Upper lobe of right lung (tissue), 1 donor: ENCODE measurements around the gene GMEB1. TPM values are rescaled to one million over a fixed set of nuclear protein-coding genes. Genes with fewer than 3 reads are reported as not detected.
"Not testable (repeated sequence)": the region's sequence is repeated elsewhere in the genome, so short reads cannot be mapped to it uniquely, and the experiment has no call there.

ENCODE experiments used
- ATAC-seq: fragments of 200-7000 bp; cut with Tn5 transposase; one replicate; pipeline ENCODE4 v1.9.1; 2020; ENCODE audit warnings: mild to moderate bottlenecking, moderate library complexity
- DNase-seq: peaks from one replicate; pipeline ENCODE4 v3.0.0-alpha.2; 2020
- H3K27ac ChIP-seq: fragments of 200-600 bp; one replicate; pipeline ENCODE4 v1.8.0; 2022
- H3K27me3 ChIP-seq: fragments of 200-600 bp; one replicate; pipeline ENCODE4 v1.8.0; 2022; ENCODE audit warnings: mild to moderate bottlenecking
- H3K36me3 ChIP-seq: fragments of 200-600 bp; one replicate; pipeline ENCODE4 v1.8.0; 2022
- H3K4me1 ChIP-seq: fragments of 200-600 bp; one replicate; pipeline ENCODE4 v1.8.0; 2022
- H3K4me3 ChIP-seq: fragments of 200-600 bp; one replicate; pipeline ENCODE4 v1.8.0; 2022; ENCODE audit warnings: mild to moderate bottlenecking
- H3K9me3 ChIP-seq: fragments of 200-600 bp; one replicate; pipeline ENCODE4 v1.8.0; 2022
- CTCF ChIP-seq: fragments of 200-600 bp; IDR thresholded peaks from one replicate; pipeline ENCODE4 v1.8.0; 2022; ENCODE audit warnings: antibody characterized with exemption
- intact Hi-C: fragments of 100-400 bp; cut with DNase I; formaldehyde crosslinking; loops from one replicate; pipeline ENCODE4 v1.11.0; 2022
- total RNA-seq: library from RNA; stranded (reverse); fragmentation: NEBNext Ultra II Directional; extraction: Animal tissue kit (Norgen Biotek cat#: 25700); gene quantifications from one replicate; pipeline ENCODE4 v1.2.1, GENCODE V29; 2021
- donor health status: DM: no; HTN: yes; CAD: no; lungs with severe emphysema.

GMEB1 gene
- total RNA-seq, 1 donor from 2014 or later = 12.9 TPM

DNA sequence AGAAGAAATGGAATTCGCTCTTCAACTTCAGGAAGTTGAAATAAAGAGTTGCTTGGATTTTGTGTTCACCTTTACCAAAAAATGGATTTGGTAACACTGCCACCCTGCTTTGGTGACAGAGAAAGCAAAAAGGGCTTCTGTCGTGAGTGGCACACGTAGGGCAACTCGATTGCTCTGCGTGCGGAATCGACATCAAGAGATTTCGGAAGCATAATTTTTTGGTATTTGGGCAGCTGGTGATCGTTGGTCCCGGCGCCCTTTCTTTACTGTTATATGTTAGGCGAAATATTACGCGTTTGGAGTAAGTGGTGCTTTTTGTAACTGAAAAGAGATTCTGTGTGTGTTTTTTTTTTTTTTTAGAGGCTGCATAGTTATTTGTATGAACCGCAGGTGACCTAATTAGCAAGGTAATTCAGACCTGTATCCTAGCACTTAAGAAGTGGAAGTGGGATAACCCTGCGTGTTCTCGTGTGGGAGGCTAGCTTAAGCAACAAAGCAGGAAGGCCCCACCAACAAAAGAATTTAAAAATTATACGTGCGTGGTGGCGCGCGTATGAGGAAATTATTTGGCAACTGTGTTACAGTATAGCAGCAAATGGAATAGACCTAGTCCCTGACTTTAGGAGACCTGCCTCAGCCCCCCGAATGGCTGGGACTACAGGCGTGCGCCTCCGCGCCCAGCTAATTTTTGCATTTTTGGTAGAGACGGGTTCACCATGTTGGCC, 19.9 kb upstream of the GMEB1 start, which contains the start of gene RNU11:
Gene RNU11, plus strand, starts transcription at position 127 of the 725 bp plus-strand sequence.
- peak; percentile 86 for DNase-seq

GRCh38 chr1:28653063-28653462, 15.5 kb upstream of the GMEB1 start:
- H3K4me3 ChIP-seq, intact Hi-C loops, H3K27ac ChIP-seq, H3K27me3 ChIP-seq, ATAC-seq, H3K4me1 ChIP-seq, DNase-seq, H3K9me3 ChIP-seq, H3K36me3 ChIP-seq: not testable (repeated sequence)

More for the DNA sequence above, 19.9 kb upstream of the GMEB1 start, which contains the start of gene RNU11:
- ATAC-seq = peak; percentile 86
- Histone ChIP-seq H3K27ac (peak within 1 kb of the TSS; percentile 98), H3K9me3 (no peaks in the 10 kb centered on the region), H3K36me3 (no peaks in the 10 kb centered on the region), H3K4me1 (peaks cover 21% of the 10 kb centered on the region), H3K27me3 (no peaks in the 10 kb centered on the region), H3K4me3 (peak within 1 kb of the TSS; percentile 55)
- no peak for TF ChIP-seq CTCF
- intact Hi-C loops = loop anchor here (10.0 kb wide), 1 partner anchor 86 kb away; the partner anchor contains the start of gene YTHDF2

- DNase-seq, H3K27me3 ChIP-seq, intact Hi-C loops: not testable (repeated sequence)
These were observed 14.7 kb upstream of the GMEB1 start for GRCh38 chr1:28653870-28654269.

DNA sequence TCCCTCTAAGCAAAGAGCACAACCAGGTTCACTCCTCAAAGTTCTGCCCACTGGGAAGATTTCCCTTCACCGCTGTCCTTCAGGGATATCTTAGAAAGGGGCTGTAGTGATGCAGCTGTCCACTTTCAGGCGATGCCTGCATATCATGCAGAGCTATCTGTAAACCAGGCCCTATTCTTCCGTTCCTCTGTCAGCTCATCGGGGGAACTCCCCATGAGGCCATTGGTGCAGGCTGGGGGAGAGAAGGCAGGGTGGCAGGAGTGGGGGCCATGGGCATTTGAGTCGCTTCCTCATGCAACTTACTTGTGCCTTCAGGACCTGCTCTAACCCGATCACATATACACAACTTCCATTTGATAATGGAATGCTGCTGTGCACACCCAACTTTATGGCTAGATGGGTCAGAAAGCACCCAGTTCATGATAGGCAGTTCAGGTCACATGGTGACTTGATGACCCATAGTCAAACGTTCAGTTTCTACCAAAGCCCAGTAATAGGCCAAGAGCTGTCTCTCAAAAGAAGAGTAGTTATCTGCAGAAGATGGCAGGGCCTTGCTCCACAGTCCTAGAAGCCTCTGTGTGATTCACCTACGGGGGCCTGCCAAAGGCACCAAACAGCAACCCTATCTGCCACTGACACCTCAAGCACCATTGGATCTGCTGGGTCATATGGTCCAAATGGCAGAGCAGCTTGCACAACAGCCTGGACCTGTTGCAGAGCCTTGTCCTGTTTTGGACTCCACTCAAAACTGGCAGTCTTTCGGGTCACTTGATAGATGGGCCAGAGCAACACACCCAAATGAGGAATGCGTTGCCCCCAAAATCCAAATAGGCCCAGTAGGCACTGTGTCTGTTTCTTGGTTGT, 12.9 kb upstream of the GMEB1 start:
- intact Hi-C loops, H3K4me1 ChIP-seq, DNase-seq, H3K27ac ChIP-seq, H3K36me3 ChIP-seq, H3K27me3 ChIP-seq, H3K4me3 ChIP-seq, ATAC-seq, H3K9me3 ChIP-seq: not testable (repeated sequence)

More at GRCh38 chr1:28653870-28654269, 14.7 kb upstream of the GMEB1 start:
- ATAC-seq = peak; percentile 45
- H3K4me1 ChIP-seq, H3K4me3 ChIP-seq, H3K9me3 ChIP-seq, H3K36me3 ChIP-seq, H3K27ac ChIP-seq: not testable (repeated sequence)
- TF ChIP-seq CTCF = peak; percentile 36

DNA sequence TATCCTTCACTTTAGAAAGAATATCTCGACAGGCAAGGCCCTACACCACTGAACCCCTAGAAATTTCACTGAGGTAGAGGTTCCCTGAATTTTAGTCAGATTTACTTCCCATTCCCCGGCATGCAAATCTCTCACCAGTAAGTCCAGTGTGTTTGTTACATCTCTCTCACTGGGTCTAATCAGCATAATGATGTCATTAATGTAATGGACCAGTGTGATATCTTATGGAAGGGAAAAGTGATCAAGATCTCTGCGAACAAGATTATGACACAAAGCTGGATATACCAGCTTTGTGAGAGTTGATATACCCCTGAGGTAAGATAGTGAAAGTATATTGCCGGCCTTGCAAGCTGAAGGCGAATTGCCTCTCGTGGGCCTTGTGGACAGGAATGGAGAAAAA, 12.2 kb upstream of the GMEB1 start:
- Histone ChIP-seq H3K36me3 (no peaks in the 10 kb centered on the region), H3K4me1 (no peaks in the 10 kb centered on the region), H3K27ac (no peak overlapping the region), H3K27me3 (no peaks in the 10 kb centered on the region), H3K9me3 (no peaks in the 10 kb centered on the region), H3K4me3 (no peak overlapping the region)
- ATAC-seq (no peak), DNase-seq (no peak)
- no peak for TF ChIP-seq CTCF
- intact Hi-C loops = no loop called here

- Histone ChIP-seq H3K4me1 (peaks cover 8% of the 10 kb centered on the region), H3K9me3 (no peaks in the 10 kb centered on the region), H3K4me3 (no peak overlapping the region), H3K36me3 (no peaks in the 10 kb centered on the region), H3K27me3 (no peaks in the 10 kb centered on the region), H3K27ac (no peak overlapping the region)
- intact Hi-C loops = no loop called here
- no peak for ATAC-seq
- TF ChIP-seq CTCF = no peak
- no peak for DNase-seq
These were observed 4.6 kb upstream of the GMEB1 start for GRCh38 chr1:28663871-28664470.
